Muscle layer of duodenum (tissue), 2 donors: ENCODE data around the gene TMEM121.

Experiments used
- H3K27ac ChIP-seq: one replicate; pipeline ENCODE4 v1.7.0; 2013; ENCODE audit warnings: mild to moderate bottlenecking, low read length
- H3K27me3 ChIP-seq: one replicate; pipeline ENCODE4 v1.7.0; 2013; ENCODE audit warnings: low read depth, mild to moderate bottlenecking, control low read depth, low read length
- H3K36me3 ChIP-seq, 2 donors: one replicate each; pipeline ENCODE4 v1.7.0; 2013; ENCODE audit warnings: low read length in 2 of 2, control low read depth in 1 of 2, mild to moderate bottlenecking in 1 of 2; ENCODE audit not compliant: insufficient read depth in 2 of 2, control insufficient read depth in 1 of 2
- H3K4me1 ChIP-seq, 2 donors: one replicate each; pipeline ENCODE4 v1.7.0; 2013; ENCODE audit warnings: low read length in 2 of 2, mild to moderate bottlenecking in 2 of 2, control low read depth in 1 of 2, moderate library complexity in 1 of 2; ENCODE audit not compliant: insufficient read depth in 2 of 2, control insufficient read depth in 1 of 2
- H3K4me3 ChIP-seq, 2 donors: one replicate each; pipeline ENCODE4 v1.7.0; 2013; ENCODE audit warnings: low read length in 2 of 2, low read depth in 1 of 2, mild to moderate bottlenecking in 1 of 2
- H3K9me3 ChIP-seq, 2 donors: one replicate each; pipeline ENCODE4 v1.7.0; 2013; ENCODE audit warnings: low read length in 2 of 2, control low read depth in 1 of 2, mild to moderate bottlenecking in 1 of 2; ENCODE audit not compliant: control insufficient read depth in 1 of 2
- donor health status: healthy.

TMEM121 gene

GRCh38 chr14:105482486-105483110 is 43.8 kb upstream of the TMEM121 start:
- no peaks in the 10 kb centered on the region for H3K9me3 ChIP-seq
- H3K27me3 ChIP-seq = peaks cover 5% of the 10 kb centered on the region
- H3K4me1 ChIP-seq = peaks cover 10 to 74% of the 10 kb centered on the region in 2 donors
- H3K36me3 ChIP-seq = peaks cover 0 to 12% of the 10 kb centered on the region in 2 donors
- peak overlapping the region; percentile 86 for H3K27ac ChIP-seq
- peak overlapping the region; percentile 16 to 72 for H3K4me3 ChIP-seq

- Histone ChIP-seq H3K4me3 (peak overlapping the region in 1 of 2 donors; percentile 72), H3K27me3 (peaks cover 5% of the 10 kb centered on the region), H3K9me3 (no peaks in the 10 kb centered on the region), H3K27ac (no peak overlapping the region), H3K36me3 (peaks cover 0 to 8% of the 10 kb centered on the region in 2 donors), H3K4me1 (peaks cover 10 to 81% of the 10 kb centered on the region in 2 donors)
These were observed 42.9 kb upstream of the TMEM121 start for GRCh38 chr14:105483300-105484068.

- peaks cover 5% of the 10 kb centered on the region for H3K27me3 ChIP-seq
- H3K27ac ChIP-seq = no peak overlapping the region
- H3K9me3 ChIP-seq = no peaks in the 10 kb centered on the region
- H3K4me1 ChIP-seq = peaks cover 10 to 90% of the 10 kb centered on the region in 2 donors
- H3K36me3 ChIP-seq = peaks cover 0 to 8% of the 10 kb centered on the region in 2 donors
- no peak overlapping the region for H3K4me3 ChIP-seq
These were observed 42.0 kb upstream of the TMEM121 start for GRCh38 chr14:105484069-105484996.

GRCh38 chr14:105484997-105485393 is 41.4 kb upstream of the TMEM121 start:
- Histone ChIP-seq H3K4me1 (peaks cover 10 to 89% of the 10 kb centered on the region in 2 donors), H3K4me3 (no peak overlapping the region), H3K27me3 (peaks cover under 1% of the 10 kb centered on the region), H3K9me3 (no peaks in the 10 kb centered on the region), H3K27ac (no peak overlapping the region), H3K36me3 (peaks cover 0 to 8% of the 10 kb centered on the region in 2 donors)

- peak overlapping the region in 1 of 2 donors; percentile 70 for H3K4me3 ChIP-seq
These were observed 40.6 kb upstream of the TMEM121 start for GRCh38 chr14:105485739-105486162.

GRCh38 chr14:105486163-105486973 is 40.0 kb upstream of the TMEM121 start, which contains the start of gene CRIP1:
Gene CRIP1 (plus strand): TSS chr14:105486886. CDS start chr14:105487260, 374 bp downstream.
- Histone ChIP-seq H3K27ac (no peak within 1 kb of the TSS), H3K36me3 (peaks cover 0 to 4% of the 10 kb centered on the region in 2 donors), H3K4me1 (peaks cover 10 to 76% of the 10 kb centered on the region in 2 donors), H3K9me3 (no peaks in the 10 kb centered on the region), H3K27me3 (no peaks in the 10 kb centered on the region), H3K4me3 (peak within 1 kb of the TSS; percentile 50 to 70)

More at GRCh38 chr14:105485739-105486162, 40.6 kb upstream of the TMEM121 start:
- Histone ChIP-seq H3K4me1 (peaks cover 10 to 82% of the 10 kb centered on the region in 2 donors), H3K27ac (no peak overlapping the region), H3K36me3 (peaks cover 0 to 8% of the 10 kb centered on the region in 2 donors), H3K27me3 (no peaks in the 10 kb centered on the region), H3K9me3 (no peaks in the 10 kb centered on the region)

GRCh38 chr14:105486974-105487448 is 39.4 kb upstream of the TMEM121 start:
- Histone ChIP-seq H3K4me3 (peak overlapping the region; percentile 50 to 70), H3K36me3 (no peaks in the 10 kb centered on the region), H3K4me1 (peaks cover 9 to 77% of the 10 kb centered on the region in 2 donors), H3K27me3 (no peaks in the 10 kb centered on the region), H3K9me3 (no peaks in the 10 kb centered on the region), H3K27ac (no peak overlapping the region)

- H3K9me3 ChIP-seq = no peaks in the 10 kb centered on the region
- no peaks in the 10 kb centered on the region for H3K27me3 ChIP-seq
- H3K4me3 ChIP-seq = peak overlapping the region; percentile 50 to 70
- H3K4me1 ChIP-seq = peaks cover 4 to 77% of the 10 kb centered on the region in 2 donors
- H3K27ac ChIP-seq = no peak overlapping the region
- H3K36me3 ChIP-seq = no peaks in the 10 kb centered on the region
These were observed 38.9 kb upstream of the TMEM121 start for GRCh38 chr14:105487449-105487985.

- peak overlapping the region; percentile 50 to 73 for H3K4me3 ChIP-seq
- H3K4me1 ChIP-seq = peaks cover 3 to 70% of the 10 kb centered on the region in 2 donors
These were observed 38.2 kb upstream of the TMEM121 start for GRCh38 chr14:105487986-105488777.

More at GRCh38 chr14:105487986-105488777, 38.2 kb upstream of the TMEM121 start:
- H3K27ac ChIP-seq = peak overlapping the region; percentile 23
- no peaks in the 10 kb centered on the region for H3K36me3 ChIP-seq
- no peaks in the 10 kb centered on the region for H3K27me3 ChIP-seq
- H3K9me3 ChIP-seq = no peaks in the 10 kb centered on the region
